DOHH2 (cell line): Measurements from ENCODE around the gene CPNE9.

Experiments used
- H3F3A ChIP-seq: fragments of 200-600 bp; sonication (generic), shearing (Covaris generic); 2 replicates; pipeline ENCODE4 v1.6.0; 2016; ENCODE audit warnings: antibody characterized with exemption, mild to moderate bottlenecking; ENCODE audit not compliant: control insufficient read depth, insufficient read depth
- H3K27ac ChIP-seq: fragments of 200-600 bp; sonication (generic); 2 replicates; pipeline ENCODE4 v1.5.1; 2014; ENCODE audit warnings: low read depth, mild to moderate bottlenecking, low read length, moderate library complexity
- H3K27me3 ChIP-seq: fragments of 200-600 bp; sonication (generic); 2 replicates; pipeline ENCODE4 v1.6.1; 2014; ENCODE audit warnings: mild to moderate bottlenecking, low read length, mixed read lengths; ENCODE audit not compliant: control insufficient read depth
- H3K36me3 ChIP-seq: fragments of 200-600 bp; sonication (generic); 2 replicates; pipeline ENCODE4 v1.6.1; 2014; ENCODE audit warnings: mild to moderate bottlenecking, low read length, moderate library complexity, mixed read lengths; ENCODE audit not compliant: control insufficient read depth
- H3K4me1 ChIP-seq: fragments of 200-600 bp; sonication (generic); 2 replicates; pipeline ENCODE4 v1.6.1; 2014; ENCODE audit warnings: mild to moderate bottlenecking, low read length, mixed read lengths; ENCODE audit not compliant: control insufficient read depth
- H3K4me2 ChIP-seq: fragments of 200-600 bp; sonication (generic); 2 replicates; pipeline ENCODE4 v1.6.0; 2014; ENCODE audit warnings: mild to moderate bottlenecking, low read length, moderate library complexity
- H3K4me3 ChIP-seq: fragments of 200-600 bp; sonication (generic); 2 replicates; pipeline ENCODE4 v1.5.1; 2014; ENCODE audit warnings: mild to moderate bottlenecking, low read length, mixed read lengths
- H3K79me2 ChIP-seq: fragments of 200-600 bp; sonication (generic); 2 replicates; pipeline ENCODE4 v1.6.1; 2014; ENCODE audit warnings: mild to moderate bottlenecking, low read length, mixed read lengths; ENCODE audit not compliant: control insufficient read depth
- H3K9me2 ChIP-seq: fragments of 200-600 bp; sonication (generic); replicated peaks from 2 replicates; pipeline ENCODE4 v1.6.1; 2014; ENCODE audit warnings: mild to moderate bottlenecking, low read length, mixed read lengths; ENCODE audit not compliant: control insufficient read depth
- H3K9me3 ChIP-seq: fragments of 200-600 bp; sonication (generic); 2 replicates; pipeline ENCODE4 v1.6.1; 2014; ENCODE audit warnings: antibody characterized with exemption, low read length, mixed read lengths; ENCODE audit not compliant: control insufficient read depth, insufficient read depth
- H4K20me1 ChIP-seq: fragments of 200-600 bp; sonication (generic); 2 replicates; pipeline ENCODE4 v1.6.0; 2014; ENCODE audit warnings: low read depth, mild to moderate bottlenecking, antibody characterized with exemption, low read length, moderate library complexity; ENCODE audit not compliant: control insufficient read depth, insufficient read depth
- EZH2phosphoT487 ChIP-seq: fragments of 200-600 bp; sonication (generic); IDR thresholded peaks from 2 replicates; pipeline ENCODE4 v1.6.1; 2017; ENCODE audit warnings: borderline replicate concordance, mild to moderate bottlenecking, antibody characterized with exemption, low read length, moderate library complexity, mixed read lengths
- TF ChIP-seq, protein P1 (sequence below): fragments of 200-600 bp; sonication (generic); IDR thresholded peaks from one replicate; pipeline ENCODE4 v1.5.1; 2014; ENCODE audit warnings: antibody characterized with exemption, mild to moderate bottlenecking, low read depth, low read length; ENCODE audit not compliant: poor library complexity, severe bottlenecking

CPNE9 gene

GRCh38 chr3:9704347-9705322, 1.0 kb downstream of the CPNE9 start:
- Histone ChIP-seq H3K4me3 (no peak overlapping the region), H3K79me2 (no peaks in the 10 kb centered on the region), H3K27ac (no peak overlapping the region), H3F3A (no peaks in the 10 kb centered on the region), H3K4me1 (no peaks in the 10 kb centered on the region), H3K27me3 (peaks cover 8% of the 10 kb centered on the region), H3K36me3 (peaks cover 14% of the 10 kb centered on the region; the same call in 1 of the 2 replicates), H3K4me2 (no peak overlapping the region), H3K9me2 (no peaks in the 10 kb centered on the region), H3K9me3 (no peaks in the 10 kb centered on the region), H4K20me1 (no peaks in the 10 kb centered on the region)
- no peak for TF ChIP-seq EZH2phosphoT487
- TF ChIP-seq, protein P1, sequence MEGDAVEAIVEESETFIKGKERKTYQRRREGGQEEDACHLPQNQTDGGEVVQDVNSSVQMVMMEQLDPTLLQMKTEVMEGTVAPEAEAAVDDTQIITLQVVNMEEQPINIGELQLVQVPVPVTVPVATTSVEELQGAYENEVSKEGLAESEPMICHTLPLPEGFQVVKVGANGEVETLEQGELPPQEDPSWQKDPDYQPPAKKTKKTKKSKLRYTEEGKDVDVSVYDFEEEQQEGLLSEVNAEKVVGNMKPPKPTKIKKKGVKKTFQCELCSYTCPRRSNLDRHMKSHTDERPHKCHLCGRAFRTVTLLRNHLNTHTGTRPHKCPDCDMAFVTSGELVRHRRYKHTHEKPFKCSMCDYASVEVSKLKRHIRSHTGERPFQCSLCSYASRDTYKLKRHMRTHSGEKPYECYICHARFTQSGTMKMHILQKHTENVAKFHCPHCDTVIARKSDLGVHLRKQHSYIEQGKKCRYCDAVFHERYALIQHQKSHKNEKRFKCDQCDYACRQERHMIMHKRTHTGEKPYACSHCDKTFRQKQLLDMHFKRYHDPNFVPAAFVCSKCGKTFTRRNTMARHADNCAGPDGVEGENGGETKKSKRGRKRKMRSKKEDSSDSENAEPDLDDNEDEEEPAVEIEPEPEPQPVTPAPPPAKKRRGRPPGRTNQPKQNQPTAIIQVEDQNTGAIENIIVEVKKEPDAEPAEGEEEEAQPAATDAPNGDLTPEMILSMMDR: no peak

DNA sequence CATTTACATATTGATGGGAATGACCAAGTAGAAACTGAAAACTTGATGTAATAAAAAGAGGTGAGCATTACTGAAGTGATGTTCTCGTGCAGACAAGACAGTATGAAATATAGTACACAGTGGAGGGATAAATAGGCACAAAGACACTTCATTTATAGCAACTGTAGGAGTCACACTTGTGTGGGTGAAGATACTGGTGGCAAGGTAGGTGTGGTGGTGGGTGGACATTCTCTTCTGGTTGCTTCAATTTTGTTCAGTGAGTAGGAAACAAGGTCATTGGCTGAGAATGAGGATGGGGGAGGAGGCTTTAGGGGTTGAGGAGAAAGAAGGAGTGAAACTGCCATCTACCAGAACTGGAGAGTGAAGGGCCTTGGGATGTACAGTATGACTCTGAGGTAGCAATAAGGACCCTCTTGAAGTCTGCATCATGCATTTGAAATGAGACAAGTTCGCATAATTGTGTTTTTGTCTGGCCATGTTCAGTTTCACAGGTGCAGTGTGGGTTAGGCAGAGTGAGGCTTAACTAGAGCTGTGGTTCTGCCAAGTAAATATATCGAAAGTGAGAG, 6.6 kb downstream of the CPNE9 start:
- Histone ChIP-seq H3K79me2 (no peaks in the 10 kb centered on the region), H3F3A (no peaks in the 10 kb centered on the region), H3K4me3 (no peak overlapping the region), H3K9me2 (no peaks in the 10 kb centered on the region), H3K4me1 (peaks cover 3% of the 10 kb centered on the region), H4K20me1 (no peaks in the 10 kb centered on the region), H3K27me3 (peaks cover 5% of the 10 kb centered on the region; the same call in 1 of the 2 replicates), H3K4me2 (no peak overlapping the region), H3K36me3 (no peaks in the 10 kb centered on the region), H3K27ac (no peak overlapping the region), H3K9me3 (no peaks in the 10 kb centered on the region)
- TF ChIP-seq, protein P1: no peak
- TF ChIP-seq EZH2phosphoT487: no peak

- H4K20me1 ChIP-seq: no peaks in the 10 kb centered on the region
- peaks cover 8% of the 10 kb centered on the region; the same call in 1 of the 2 replicates for H3K27me3 ChIP-seq
- H3K9me2 ChIP-seq: no peaks in the 10 kb centered on the region
- no peak overlapping the region for H3K27ac ChIP-seq
- H3F3A ChIP-seq: no peaks in the 10 kb centered on the region
- H3K9me3 ChIP-seq: no peaks in the 10 kb centered on the region
- no peaks in the 10 kb centered on the region for H3K36me3 ChIP-seq
- peaks cover 9% of the 10 kb centered on the region for H3K4me1 ChIP-seq
- no peak overlapping the region for H3K4me3 ChIP-seq
- no peaks in the 10 kb centered on the region for H3K79me2 ChIP-seq
- TF ChIP-seq EZH2phosphoT487: no peak
- TF ChIP-seq, protein P1: no peak
- H3K4me2 ChIP-seq: no peak overlapping the region
These were observed 8.8 kb downstream of the CPNE9 start for GRCh38 chr3:9712415-9712814.
